Measurements from ENCODE around the gene HOXD3. TPM values are rescaled to one million over a fixed set of nuclear protein-coding genes. Genes with fewer than 3 reads are reported as not detected.

HOXD3 gene
- total and polyA plus RNA-seq, 2 experiments from 2014 or later: 2.3 to 3.2 TPM

DNA sequence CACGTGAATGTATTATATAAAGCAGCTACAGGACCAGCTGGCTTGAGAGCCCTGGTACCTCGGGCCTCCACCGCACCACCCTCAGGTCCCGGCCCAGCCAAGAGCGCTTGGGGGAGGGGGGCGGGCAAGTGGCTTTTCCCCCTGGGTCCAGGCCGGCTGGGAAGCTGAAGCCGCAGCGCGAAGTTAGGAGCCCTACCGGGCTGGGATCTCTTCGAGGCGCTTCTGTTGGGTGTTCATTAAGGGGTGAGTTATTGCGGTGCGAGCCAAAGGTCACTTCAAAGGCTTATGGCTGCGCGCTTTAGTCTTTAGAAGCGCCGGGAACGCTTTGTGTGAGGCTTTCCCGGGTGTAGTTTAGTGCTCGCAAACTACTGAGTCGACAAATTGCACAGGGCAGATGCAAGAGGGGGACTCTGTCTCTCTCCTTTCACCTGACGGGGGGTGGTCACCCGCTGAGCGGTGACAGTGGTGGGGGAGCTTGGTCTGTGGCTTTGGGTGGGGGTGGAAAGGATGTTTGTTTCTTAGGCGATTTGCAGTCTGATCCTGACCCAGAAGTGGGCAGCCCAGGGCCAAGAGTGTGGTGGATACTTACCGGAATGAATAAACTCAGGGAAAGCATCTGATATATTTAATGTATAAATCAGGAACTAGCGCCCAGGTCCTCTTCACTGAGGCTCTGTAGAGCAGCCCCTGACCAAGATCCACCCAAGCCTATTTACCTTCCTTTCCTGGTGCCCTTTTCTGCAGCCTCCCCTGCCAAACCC is 6.0 kb downstream of the HOXD3 start:
- Histone ChIP-seq H3K27ac (no peak overlapping the region), H2AFZ (no peak overlapping the region), H3K9ac (no peak overlapping the region), H3K4me2 (ENCODE audit: unreplicated experiment) (no peak overlapping the region), H3K79me2 (ENCODE audit: insufficient read depth) (no peaks in the 10 kb centered on the region), H3K9me2 (ENCODE audit: insufficient read depth) (no peaks in the 10 kb centered on the region), H3F3A (ENCODE audit: insufficient read depth) (0 out of 2 replicates have a peak, but pooled peaks cover 13% of the 10 kb centered on the region), H3K4me1 (ENCODE audit: insufficient read depth) (peaks cover 8% of the 10 kb centered on the region; the same call in 1 of the 2 replicates), H3K9me3 (ENCODE audit: low read depth) (no peaks in the 10 kb centered on the region), H3K27me3 (replicated peaks; ENCODE audit: insufficient read depth) (no peaks in the 10 kb centered on the region), H3K36me3 (ENCODE audit: low read depth) (no peaks in the 10 kb centered on the region), H3K4me3 (no peak overlapping the region), H4K20me1 (ENCODE audit: insufficient read depth) (no peaks in the 10 kb centered on the region)
- WGBS, 2 experiments (ENCODE audit: low coverage in 1 of 2, low lambda C conversion rate in 2 of 2, missing lambda C conversion rate in 2 of 2): 95 to 97% methylated on average over 25 to 29 of the region's 29 CpGs
- in situ Hi-C loops (cut with MboI): no loop called here
- TF ChIP-seq EZH2 (IDR thresholded peaks at IDR 0.05; ENCODE audit: insufficient read depth, poor library complexity, severe bottlenecking) (no peak), EZH2phosphoT487 (IDR thresholded peaks at IDR 0.05; ENCODE audit: insufficient read depth, low read depth) (no peak)
- DNase-seq: no peak

DNA sequence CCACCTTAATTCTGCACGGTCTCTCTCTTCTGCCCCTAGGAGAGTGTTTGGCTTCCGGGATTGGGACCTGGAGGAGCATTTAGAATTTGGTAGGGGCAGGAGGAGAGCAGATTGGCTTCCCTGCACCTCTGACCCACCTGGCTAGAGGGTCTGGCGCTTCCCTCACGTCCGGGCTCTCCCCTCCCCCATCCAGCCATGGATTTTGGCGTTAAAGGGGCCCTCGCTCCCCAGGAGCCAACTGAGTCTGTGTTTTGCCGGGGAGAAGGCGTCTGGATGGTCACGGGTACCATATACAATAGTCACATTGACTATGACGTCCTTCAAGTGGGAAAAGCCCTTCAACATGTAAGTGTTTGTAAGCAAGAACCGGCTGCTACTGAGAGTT is 6.6 kb downstream of the HOXD3 start:
- TF ChIP-seq EZH2 (IDR thresholded peaks at IDR 0.05; ENCODE audit: insufficient read depth, poor library complexity, severe bottlenecking) (no peak), EZH2phosphoT487 (IDR thresholded peaks at IDR 0.05; ENCODE audit: insufficient read depth, low read depth) (no peak)
- Histone ChIP-seq H3K27me3 (replicated peaks; ENCODE audit: insufficient read depth) (no peaks in the 10 kb centered on the region), H3F3A (ENCODE audit: insufficient read depth) (0 out of 2 replicates have a peak, but pooled peaks cover 13% of the 10 kb centered on the region), H4K20me1 (ENCODE audit: insufficient read depth) (no peaks in the 10 kb centered on the region), H3K4me2 (ENCODE audit: unreplicated experiment) (no peak overlapping the region), H3K9me3 (ENCODE audit: low read depth) (no peaks in the 10 kb centered on the region), H3K27ac (no peak overlapping the region), H3K4me1 (ENCODE audit: insufficient read depth) (peaks cover 8% of the 10 kb centered on the region; the same call in 1 of the 2 replicates), H3K4me3 (no peak overlapping the region), H2AFZ (no peak overlapping the region), H3K36me3 (ENCODE audit: low read depth) (no peaks in the 10 kb centered on the region), H3K79me2 (ENCODE audit: insufficient read depth) (no peaks in the 10 kb centered on the region), H3K9ac (no peak overlapping the region), H3K9me2 (ENCODE audit: insufficient read depth) (no peaks in the 10 kb centered on the region)
- in situ Hi-C loops (cut with MboI): no loop called here
- no peak for DNase-seq
- 93% methylated on average over 12 of the region's 12 CpGs for WGBS, 2 experiments (ENCODE audit: low coverage in 1 of 2, low lambda C conversion rate in 2 of 2, missing lambda C conversion rate in 2 of 2)

DNA sequence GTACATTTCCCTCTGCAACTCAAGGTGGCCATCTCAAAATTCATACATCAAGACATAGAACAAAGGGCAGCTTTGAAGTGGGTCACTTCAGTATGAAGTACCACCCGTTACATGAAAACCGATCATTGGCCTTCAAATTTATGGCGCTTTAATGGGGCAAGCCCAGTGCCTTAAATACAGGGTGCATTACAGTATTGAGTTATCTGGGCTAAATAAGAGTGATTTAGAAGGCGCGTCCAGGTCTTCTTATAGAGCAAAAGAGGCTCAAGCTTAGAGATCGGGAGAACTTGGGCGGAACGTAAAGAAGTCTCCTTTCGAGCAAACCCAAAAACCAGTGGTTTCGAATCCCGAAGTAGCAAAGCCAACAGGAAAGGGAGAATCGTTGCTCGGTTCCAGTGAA is 7.1 kb downstream of the HOXD3 start:
- no peak overlapping the region for H3K9ac ChIP-seq
- 0 out of 2 replicates have a peak, but pooled peaks cover 13% of the 10 kb centered on the region for H3F3A ChIP-seq (ENCODE audit: insufficient read depth)
- H3K79me2 ChIP-seq (ENCODE audit: insufficient read depth): no peaks in the 10 kb centered on the region
- H3K4me3 ChIP-seq: no peak overlapping the region
- peaks cover 8% of the 10 kb centered on the region; the same call in 1 of the 2 replicates for H3K4me1 ChIP-seq (ENCODE audit: insufficient read depth)
- no peaks in the 10 kb centered on the region for H3K9me3 ChIP-seq (ENCODE audit: low read depth)
- TF ChIP-seq EZH2 (IDR thresholded peaks at IDR 0.05; ENCODE audit: insufficient read depth, poor library complexity, severe bottlenecking) (no peak), EZH2phosphoT487 (IDR thresholded peaks at IDR 0.05; ENCODE audit: insufficient read depth, low read depth) (no peak)
- in situ Hi-C loops (cut with MboI): no loop called here
- H3K27ac ChIP-seq: no peak overlapping the region
- no peak overlapping the region for H2AFZ ChIP-seq
- H3K4me2 ChIP-seq (ENCODE audit: unreplicated experiment): no peak overlapping the region
- 93 to 96% methylated on average over 13 of the region's 13 CpGs for WGBS, 2 experiments (ENCODE audit: low coverage in 1 of 2, low lambda C conversion rate in 2 of 2, missing lambda C conversion rate in 2 of 2)
- H3K27me3 ChIP-seq (replicated peaks; ENCODE audit: insufficient read depth): no peaks in the 10 kb centered on the region
- no peaks in the 10 kb centered on the region for H3K36me3 ChIP-seq (ENCODE audit: low read depth)
- H4K20me1 ChIP-seq (ENCODE audit: insufficient read depth): no peaks in the 10 kb centered on the region
- no peaks in the 10 kb centered on the region for H3K9me2 ChIP-seq (ENCODE audit: insufficient read depth)
- no peak for DNase-seq

DNA sequence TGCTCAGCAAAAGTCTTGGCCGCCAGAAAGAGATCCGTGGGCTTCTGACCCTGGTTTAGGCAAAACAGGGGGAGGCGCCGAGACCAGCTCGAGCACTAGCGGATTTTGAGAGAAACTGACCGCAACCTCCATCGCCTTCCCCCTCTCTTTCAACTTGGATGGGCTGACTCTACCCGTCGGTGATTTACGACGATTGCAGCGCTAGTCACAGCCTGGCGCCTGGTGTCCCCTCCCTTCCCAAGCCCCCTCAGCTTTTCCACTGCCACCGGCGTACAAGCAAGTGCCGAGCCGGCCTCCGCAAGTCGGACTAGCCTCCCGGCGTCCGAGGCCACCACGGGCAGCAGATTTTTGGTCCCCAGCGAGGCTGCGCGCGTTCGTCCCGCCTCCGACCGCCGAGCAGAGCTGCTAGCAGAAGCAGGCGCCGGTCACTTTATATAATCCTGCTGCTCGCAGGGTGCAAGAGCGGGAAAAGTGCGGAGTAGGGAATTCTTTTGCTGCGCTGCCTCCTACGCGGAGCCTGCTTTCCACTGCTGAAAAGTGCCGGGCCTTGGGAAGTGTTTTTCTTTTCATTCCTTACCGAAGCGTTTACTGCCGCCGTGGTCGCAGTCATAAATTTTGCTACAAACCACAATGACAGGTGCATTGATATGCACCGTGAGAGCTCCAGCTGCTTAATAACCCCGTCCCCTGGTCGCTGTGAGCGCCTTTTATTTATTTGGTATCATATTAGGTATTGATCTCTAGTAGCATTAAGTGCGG is 7.7 kb downstream of the HOXD3 start:
- peaks cover 8% of the 10 kb centered on the region; the same call in 1 of the 2 replicates for H3K4me1 ChIP-seq (ENCODE audit: insufficient read depth)
- no peak for DNase-seq
- no peaks in the 10 kb centered on the region for H4K20me1 ChIP-seq (ENCODE audit: insufficient read depth)
- 0 out of 2 replicates have a peak, but pooled peaks cover 13% of the 10 kb centered on the region for H3F3A ChIP-seq (ENCODE audit: insufficient read depth)
- no peaks in the 10 kb centered on the region for H3K9me2 ChIP-seq (ENCODE audit: insufficient read depth)
- no peaks in the 10 kb centered on the region for H3K79me2 ChIP-seq (ENCODE audit: insufficient read depth)
- no peaks in the 10 kb centered on the region for H3K9me3 ChIP-seq (ENCODE audit: low read depth)
- no peak for TF ChIP-seq EZH2 (IDR thresholded peaks at IDR 0.05; ENCODE audit: insufficient read depth, poor library complexity, severe bottlenecking)
- no peak for TF ChIP-seq EZH2phosphoT487 (IDR thresholded peaks at IDR 0.05; ENCODE audit: insufficient read depth, low read depth)
- H3K9ac ChIP-seq: no peak overlapping the region
- WGBS, 2 experiments (ENCODE audit: low coverage in 1 of 2, low lambda C conversion rate in 2 of 2, missing lambda C conversion rate in 2 of 2): 96% methylated on average over 52 of the region's 52 CpGs
- no peak overlapping the region for H2AFZ ChIP-seq
- in situ Hi-C loops (cut with MboI): no loop called here
- no peak overlapping the region for H3K4me3 ChIP-seq
- H3K27me3 ChIP-seq (replicated peaks; ENCODE audit: insufficient read depth): no peaks in the 10 kb centered on the region
- no peaks in the 10 kb centered on the region for H3K36me3 ChIP-seq (ENCODE audit: low read depth)
- no peak overlapping the region for H3K27ac ChIP-seq
- no peak overlapping the region for H3K4me2 ChIP-seq (ENCODE audit: unreplicated experiment)

Measured in GM23248 (cell line).